Activated gamma-delta T cell treated with Interleukin-2 at 50 U/mL for 16 hours (primary cell): ENCODE results near the gene PRKAG2.

Experiments
- DNase-seq: peaks from one replicate; pipeline ENCODE4 v3.0.0-alpha.2; 2020

PRKAG2 gene

DNA sequence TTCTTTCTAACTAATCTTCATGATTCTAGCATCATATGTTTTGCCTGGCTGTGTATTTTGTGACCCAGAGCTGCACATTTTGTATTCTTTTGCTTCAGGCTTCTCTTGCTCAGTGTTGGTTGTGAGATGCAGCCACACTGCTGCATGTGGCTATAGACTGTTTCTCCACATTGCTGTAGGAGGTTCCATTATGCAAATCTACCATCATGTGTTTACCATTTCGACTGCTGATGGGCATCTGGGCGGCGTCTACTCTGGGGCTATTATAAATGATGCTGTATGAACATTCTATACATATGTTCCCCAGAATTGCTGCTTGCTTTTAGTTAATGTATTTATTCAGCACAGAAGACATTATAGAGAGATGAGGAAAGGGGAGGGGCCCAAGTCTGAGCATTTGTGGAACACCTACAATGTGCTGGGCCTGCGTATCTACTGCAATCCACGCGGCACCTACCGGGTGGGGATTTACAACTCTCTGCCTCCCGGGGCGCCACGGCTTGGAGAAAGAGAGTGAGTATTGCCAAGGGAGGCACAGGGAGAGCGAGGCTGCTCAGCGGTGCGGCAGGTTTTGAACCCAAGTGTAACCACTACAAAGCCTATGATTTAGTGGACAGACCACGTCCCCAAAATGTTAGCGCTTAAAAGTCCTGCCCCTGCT lies 172.5 kb downstream of the PRKAG2 start:
- no peak for DNase-seq

DNA sequence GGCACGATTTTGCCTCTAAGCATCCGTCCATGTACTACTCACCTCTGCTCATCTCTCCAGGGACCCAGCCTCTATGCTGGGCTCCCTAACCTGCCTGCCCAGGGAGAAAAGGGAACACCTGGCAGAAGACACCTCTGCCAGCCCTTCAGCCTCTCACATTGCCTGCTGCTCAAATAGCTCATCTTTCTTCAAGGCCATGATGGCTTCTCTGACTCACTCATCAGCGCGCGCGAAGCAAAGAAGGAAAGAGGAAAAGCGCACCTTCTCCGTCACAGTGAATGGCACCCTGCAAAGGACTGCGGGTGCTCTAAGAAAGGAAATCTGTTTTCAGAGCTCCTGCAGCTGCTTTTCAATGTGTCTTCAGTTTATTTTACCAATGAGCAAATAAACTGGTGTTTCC lies 174.0 kb downstream of the PRKAG2 start:
- no peak for DNase-seq

DNA sequence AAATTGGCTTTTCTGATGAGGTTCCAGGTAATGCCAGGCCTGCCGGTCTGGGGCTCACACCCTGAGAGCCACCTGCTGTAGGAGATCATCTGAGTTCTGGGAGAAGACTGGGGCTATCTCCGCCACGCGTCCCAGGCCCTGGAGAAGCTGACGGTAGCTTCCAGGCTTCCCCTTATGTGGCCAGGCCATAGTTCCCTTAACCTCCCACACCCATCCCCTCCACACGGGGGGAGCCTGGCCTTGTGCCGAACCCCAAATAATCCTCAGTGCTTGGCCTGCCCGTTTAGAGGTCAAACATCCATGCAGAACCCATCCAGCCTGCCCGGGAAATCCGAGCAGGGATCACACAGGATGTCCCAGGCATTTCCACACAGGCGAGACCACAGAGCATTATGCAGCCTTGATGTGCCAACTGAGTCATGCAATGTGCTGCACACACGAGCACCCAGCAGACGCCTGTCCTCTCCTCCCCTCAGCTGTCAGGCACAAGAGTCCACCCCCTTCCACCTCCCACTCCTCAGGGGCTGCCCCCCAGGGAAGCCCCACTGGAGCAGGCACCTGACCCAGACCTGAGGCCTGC lies 176.2 kb downstream of the PRKAG2 start:
- no peak for DNase-seq

DNA sequence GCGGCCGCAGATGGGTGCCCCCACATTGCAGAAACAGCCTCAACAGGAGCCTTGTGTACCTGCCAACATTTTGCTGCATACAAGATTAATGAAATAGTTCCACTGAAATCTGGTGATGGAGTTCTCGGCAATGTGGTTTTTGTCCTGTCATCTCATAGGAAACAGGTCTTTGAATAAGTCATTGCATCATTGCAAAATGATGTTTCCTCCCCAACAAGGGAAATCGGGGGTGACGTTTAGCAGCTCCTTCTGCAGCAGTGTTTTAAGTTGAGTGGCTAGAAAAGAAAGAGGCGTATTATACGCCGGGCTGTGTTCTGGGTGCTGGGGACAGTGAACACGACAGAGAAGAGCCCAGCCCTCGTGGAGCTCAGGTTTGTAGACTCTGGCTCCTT lies 177.0 kb downstream of the PRKAG2 start:
- DNase-seq = no peak

DNA sequence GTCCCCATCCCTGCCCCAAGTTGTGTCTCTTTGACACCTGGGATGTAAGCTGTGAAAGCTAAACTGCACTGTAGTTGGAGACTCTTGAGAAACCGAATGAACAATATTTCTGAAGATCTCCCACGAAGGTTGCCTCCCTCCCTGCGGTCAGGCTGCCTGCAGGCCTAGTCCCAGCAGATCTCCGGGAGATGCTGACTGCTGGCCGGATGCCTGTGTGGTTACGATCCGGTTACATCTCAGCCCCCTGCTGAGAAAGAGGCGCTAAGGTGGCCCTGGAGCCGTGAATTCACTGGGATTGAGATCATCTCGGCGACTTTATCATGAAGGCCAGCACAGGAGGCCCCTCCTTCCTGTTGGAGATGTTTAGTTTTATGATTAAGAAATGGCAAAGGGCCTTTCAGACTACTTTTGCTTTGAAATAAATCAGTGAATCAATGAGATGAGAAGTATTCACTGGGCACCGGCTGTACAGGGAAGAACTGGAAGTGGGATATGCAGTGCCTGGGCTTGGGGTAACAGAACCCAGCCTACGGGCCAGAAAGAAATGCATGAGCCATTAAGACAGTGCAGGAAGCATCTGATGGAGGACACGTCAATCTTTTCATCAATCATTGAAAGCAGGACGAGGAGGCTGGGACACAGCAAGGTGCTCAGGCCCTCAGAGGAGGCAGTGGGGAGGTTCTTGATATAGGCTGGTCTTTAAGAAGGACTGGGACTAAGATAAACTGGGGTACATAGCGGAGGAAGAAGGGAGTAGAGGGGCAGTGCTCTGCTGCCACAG lies 177.6 kb downstream of the PRKAG2 start:
- no peak for DNase-seq

DNA sequence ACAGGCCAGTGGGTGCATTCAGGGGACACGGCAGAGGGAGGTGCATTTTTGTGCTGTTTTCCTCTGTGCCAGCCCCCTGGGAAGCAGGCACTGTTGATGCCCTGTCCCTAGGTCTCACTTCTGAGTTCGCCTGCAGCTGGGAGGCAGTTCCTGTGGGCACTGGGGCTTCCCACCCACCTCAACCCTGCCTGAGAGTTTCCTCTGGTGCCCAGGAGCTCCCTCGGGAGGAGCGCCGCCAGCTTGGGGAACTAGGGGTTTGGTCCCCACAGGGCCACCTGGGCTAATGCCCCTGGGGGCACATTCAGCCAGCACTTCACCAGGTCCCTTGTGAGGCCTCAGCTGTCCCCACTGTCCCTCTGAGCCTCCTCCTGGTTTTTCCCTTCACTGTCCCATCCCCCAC lies 179.0 kb downstream of the PRKAG2 start:
- DNase-seq = no peak

DNA sequence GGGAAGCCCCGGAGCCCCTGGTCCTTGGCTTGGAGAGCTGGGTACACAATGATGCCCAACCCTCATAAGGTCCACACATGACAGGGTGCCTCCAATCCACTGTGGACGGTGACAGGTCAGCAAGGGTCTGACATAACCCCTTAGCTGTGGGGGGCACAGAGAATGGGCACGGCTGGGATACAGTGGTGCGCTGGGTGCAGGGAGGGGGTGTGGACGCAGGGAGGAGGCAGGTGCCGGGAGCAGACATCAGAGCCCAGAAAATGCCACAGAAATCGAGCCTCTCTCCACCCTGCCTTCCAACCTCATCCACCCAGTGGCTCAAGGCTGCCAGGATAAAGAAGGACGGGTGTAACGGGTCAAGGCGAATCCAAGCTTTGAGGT lies 179.4 kb downstream of the PRKAG2 start:
- DNase-seq = no peak

DNA sequence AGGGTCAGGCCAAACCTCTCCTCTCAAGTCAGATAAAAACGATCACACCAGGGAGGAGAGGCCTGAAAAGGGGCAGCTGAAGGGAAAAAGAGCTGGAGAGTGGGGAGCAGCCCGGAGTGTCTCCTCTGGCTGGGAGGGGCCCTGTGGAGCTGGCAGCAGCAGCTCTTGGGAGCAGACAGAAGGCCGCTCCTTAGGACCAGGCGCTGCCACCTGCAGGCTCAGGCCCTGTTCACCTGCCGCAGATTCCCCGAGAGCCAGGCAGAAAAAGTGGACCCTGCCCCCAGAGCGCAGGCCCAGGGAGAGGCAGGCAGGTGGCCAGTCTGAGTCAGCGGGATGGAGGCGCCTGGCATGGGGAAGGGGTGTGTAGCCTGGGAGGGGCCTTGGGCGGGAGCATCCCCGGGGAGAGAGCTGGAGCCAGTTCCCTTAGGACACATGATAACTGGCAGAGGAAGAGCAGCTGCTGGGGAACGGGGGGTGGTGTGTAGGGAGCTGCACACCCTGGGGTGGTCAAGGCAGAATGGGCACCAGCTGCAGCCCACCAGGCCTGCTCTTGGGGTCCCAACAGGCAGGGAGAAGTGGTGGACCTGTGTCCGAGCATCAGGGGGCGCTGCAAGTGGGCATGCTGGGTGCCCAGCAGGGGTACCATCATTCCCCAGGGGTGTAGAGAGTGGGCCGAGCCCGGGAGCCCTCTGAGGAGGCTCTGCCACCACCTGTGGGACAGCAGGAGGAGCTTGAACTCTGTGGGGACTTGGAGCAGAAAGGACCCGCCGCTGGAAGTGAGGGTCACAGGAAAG lies 180.0 kb downstream of the PRKAG2 start:
- DNase-seq = no peak

DNA sequence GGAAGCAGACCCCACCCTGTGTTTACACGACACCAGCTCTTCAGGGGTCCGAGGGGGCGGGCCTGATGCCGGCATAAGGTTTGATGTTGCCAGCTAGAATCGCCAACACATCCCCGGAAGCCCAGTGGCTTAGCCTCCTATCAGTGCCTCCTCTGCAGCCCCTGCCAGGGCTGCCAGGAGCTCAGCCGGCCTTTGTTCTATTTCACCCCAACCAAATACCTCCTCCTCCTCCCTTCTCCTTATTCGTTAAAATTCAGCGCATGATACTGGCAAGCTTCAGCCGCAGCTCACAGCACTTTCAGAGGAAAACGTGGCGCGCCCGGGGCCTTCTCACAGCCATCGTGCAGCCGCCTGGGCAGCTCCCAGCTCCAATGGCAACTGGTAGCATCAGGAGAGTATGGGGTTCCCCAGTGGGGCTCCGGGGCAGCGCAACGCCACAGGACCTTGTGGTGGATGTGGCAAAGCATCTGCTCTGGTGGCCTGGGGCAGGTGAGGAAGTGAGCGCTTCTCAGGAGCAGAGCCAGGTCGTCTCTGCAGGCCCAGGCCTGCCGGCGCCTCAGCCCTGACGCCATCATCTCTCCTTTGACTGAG lies 180.9 kb downstream of the PRKAG2 start:
- DNase-seq = no peak

DNA sequence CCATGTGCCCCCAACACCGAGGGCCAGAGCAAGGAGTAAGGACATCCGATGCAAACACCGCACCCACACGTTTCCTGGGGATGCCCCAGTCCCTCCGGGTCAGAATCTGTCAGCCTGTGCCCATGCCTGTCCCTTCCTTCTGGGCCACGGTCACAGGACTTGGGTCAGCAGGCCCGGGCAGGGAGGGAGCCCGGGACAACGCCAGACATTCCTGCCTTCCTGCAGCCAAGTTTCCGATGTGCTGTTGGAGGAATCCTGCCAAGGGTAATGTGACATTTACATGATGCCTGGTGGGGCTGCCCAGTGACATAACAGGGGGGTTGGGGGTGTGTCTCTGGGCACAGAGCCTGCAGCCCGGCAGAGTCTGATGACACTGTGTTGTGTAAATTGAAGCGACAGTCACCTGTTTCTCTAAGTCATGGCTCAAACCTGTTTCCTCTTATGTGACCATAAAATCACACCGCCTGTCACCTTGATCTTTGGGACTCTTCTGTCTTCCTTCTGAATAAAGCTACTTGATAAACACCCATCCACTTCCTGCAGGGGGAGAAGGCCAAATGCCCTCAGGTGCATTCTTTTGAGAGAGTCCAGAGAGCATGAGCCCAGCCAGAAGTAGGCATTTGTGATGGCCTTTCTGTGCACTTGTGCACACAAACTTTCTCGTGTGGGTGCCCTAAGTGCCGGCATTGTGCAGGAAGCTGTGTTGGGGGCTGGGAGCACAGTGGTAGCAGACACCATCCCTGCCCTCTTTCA lies 181.9 kb downstream of the PRKAG2 start:
- DNase-seq = no peak

DNA sequence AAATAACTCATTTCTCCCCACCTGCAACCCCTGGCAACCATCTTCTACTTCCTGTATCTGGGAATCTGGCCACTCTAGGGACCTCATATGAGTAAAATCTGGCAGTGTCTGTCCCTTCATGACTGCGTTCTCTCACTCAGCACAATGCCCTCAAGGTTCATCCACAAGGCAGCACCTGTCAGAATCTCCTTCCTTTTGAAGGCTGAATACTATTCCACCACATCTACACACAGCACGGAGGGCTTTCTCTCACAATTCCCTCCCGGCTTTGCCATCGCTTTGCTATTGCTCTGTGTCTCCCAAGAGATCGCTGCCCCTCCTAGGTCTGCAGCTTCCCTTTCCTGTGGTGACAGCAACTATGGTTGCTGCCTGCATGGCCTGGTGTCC lies 182.5 kb downstream of the PRKAG2 start:
- no peak for DNase-seq

DNA sequence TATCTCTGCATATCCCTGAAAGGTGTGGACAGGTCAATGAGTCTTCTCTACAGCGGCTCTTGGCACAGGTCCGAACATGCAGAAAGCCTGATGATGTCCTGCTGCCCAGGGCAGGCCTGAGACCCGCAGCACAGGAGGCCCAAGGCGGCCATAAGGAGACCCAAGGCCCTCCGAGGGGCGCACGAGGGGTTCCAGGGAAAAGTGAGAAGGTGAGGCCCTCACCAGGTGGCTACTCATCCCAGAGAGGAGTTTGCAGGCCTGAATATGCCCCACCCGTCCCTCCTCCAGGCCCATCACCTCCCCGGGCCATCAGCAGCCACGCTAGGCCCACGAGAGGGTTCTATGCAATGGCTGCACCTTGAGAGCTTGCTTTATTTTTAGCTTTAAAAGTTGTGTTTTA lies 183.8 kb downstream of the PRKAG2 start:
- no peak for DNase-seq

DNA sequence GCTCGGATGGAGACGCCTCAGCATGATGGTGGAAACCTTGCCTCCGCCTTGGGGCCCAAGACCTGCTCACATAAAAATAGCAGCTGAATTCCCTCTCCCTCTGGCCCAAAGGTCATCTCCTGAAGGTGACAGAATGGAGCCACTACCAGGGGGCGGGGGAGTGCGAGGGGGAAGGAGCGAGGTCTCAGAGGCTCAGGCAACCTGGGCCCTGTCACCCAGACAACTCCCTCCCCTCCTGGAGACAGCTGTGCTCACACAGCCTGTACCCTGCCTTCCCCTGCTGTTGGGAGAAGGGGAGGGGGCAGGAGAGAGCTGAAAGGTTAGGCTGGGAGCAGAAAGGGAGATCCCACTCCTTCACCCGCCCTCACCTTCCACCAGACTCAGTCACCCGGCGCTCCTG lies 184.2 kb downstream of the PRKAG2 start:
- no peak for DNase-seq

DNA sequence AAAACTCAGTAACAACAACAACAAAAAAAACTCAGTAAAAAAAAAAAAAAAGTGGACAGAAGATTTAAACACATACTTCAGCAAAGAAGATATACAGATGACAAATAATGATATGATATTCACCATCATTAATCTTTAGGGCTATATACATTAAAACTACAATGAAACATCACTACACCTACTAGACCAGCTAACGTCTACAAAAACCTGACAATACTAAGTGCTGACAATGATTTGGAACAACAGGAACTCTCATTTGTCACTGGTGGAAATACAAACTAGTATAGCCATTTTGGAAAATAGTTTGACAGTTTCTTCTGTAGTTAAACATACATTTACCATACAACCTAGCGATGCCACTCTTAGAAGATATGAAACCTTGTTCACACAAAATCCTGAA lies 185.5 kb downstream of the PRKAG2 start:
- DNase-seq = no peak

DNA sequence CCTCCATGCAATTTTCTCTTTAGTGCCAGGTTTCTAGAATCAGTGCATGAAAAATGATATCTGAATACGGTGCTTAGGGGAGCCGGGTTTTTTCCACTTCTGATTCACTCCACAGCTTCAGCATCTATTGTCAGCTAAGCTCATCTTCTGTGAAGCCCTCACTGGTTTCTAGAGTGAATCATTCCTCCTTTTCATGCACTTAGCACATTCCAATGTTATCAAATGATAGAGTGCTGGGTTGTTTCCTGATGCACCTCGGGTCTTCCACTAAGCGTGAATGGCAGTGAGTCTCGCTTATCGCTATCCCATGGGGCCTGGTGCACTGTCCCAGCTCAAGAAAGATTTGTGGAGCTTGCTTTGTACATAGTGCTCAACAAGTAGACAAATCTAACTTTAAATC lies 186.3 kb downstream of the PRKAG2 start:
- DNase-seq = no peak

DNA sequence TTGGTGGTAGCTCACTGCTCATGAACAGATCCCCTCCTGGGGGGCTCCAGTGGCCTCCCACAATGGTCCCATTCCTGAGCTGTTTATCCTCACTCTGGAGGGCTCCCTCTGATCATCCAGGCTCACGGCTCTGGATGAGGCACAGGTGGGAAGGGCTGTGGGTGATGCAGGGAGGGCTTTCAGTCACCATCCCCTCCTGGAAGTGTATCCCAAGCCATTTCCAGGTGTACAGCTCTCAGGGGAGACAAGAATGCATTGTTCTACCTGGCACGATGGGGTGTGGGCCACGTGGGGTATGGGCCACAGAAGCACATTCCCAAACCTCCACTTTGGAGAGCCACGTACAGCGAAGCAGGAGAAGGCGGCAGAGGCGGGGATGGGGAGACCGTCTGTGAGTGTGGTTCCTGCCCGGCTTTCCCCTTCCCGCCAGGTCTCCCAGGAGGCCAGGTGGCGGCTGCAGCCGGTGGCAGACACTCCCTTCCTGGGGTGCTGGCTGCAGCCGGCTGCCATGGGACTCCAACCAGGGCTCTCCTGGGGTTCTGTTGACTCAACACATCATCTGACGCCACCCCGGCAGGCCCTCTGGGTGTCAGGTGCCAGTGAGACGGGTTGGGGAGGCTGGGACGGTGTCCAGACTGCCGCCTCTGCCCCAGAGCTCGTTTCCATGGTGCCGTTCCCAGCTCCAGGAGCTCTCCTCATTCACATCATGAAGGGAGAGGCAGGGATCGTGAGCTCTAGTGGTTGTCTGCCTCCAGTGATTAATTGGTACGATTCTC lies 187.5 kb downstream of the PRKAG2 start:
- no peak for DNase-seq

DNA sequence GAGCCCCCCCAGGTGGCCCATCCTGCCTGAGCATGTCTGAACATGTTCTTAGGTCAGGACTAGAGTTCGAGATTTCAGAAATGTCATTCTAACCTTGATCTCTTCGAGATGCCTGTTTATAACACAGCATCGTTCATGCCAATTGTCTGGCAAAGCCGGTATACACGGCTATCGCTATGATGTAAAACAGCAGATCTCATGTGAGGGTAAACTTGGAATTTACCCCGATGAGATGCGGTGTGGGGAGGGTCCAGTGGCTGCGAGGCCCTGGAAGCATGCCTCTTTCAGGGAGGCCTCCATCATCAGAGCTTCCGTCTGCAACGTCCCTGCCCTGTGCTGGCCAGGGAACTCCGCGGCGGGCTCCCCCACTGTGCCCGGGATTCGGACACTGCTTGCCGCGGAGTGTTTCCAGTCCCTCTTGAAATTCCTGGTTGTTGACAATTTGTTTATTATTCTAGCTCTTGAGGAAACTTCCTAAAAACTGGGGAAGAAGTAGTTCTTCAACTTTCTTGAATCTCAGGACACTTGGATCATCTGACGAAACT lies 188.6 kb downstream of the PRKAG2 start:
- DNase-seq = no peak

DNA sequence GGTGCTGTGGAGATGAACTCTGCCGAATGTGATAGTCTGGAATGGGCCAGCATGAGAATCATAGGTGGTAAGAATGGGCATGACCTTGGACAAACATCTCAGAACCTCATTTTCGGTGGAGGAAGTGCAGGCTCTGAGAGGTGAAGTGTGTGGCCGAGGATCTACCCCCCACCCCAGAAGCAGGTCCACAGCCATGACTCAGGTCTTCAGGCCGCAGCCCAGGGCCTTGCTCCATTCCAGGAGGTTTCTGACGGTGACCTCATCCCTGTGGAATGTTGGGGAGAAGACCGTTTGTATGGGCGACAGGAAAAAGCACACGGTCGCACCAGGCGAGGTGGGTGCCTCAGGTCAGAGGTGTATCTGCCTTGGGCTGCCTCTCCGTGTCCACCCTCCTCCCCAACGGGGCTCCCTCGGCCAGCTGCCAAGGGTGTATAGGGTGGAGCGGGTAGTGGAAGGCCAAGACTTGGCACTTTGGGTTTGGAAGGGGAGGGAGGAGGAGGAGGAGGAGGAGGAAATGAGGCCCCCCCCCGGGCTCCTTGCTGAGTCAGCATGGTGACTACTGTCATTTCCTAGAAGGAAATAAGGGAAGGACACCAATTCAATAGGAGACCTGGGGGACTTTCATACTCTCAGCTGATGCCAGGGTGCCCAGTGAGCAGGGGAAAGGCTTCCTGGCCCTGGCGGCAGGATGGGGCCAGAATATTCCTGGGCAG lies 189.2 kb downstream of the PRKAG2 start:
- DNase-seq = no peak

DNA sequence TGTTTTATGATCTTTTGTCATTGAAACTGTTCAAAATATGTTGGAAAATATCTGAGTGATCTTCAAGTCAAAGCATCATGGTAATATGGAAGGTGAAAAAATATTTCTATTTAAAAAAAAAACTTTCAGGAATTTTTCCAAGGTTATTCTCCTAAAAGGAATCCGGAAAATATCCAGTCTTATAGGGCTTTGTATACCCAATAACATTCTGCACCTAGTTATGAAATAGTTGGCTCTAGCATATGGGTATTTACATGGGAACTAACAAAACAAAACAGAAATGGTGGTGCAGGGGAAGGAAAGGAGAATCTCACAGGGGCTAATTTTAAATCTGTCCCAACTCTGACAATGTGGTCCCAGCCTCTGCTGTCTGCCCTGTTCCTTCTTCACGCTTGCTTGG lies 190.1 kb downstream of the PRKAG2 start:
- DNase-seq = no peak

DNA sequence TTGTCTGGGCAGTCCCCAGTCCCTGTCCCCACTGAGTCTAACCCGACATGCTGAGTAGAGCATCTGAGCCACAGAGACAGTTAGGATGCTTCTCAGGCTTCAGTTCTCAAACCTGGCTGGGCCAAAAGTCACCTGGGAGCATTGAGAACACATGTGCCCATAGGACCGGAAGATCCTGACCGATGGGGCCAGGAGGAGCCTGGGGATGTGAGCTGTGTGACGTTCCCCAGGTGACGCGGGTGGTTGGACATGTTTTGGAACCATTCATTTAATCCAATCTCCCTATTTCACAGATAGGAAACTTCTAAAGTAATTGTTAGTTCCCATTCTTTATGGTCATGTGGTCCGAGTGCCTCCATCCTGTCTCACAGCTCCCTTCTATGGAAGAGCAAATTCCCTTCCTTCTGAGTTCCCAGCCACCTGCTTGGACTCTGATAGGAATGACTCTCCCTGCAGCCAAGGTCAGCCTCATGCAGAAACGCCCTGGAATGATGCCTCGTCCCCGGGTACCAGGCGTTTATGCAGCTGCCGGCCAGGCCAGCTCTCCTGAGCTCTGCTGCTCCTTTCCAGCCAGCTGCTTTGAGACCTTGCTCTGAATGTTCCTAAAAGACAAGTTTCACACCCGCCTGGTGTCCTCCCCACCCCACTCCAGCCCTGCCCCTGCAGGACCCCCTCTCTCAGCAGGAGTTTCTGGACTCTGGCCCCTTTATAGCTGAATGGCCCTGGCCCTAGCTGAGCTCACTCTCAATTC lies 190.7 kb downstream of the PRKAG2 start:
- no peak for DNase-seq
